H1 (cell line): Measurements from ENCODE around the gene OR4E1. TPM values are rescaled to one million over a fixed set of nuclear protein-coding genes. Genes with fewer than 3 reads are reported as not detected.

Experiments used
- CTCF ChIA-PET: fragments of 300-600 bp; sonication (Branson Sonifier 250); formaldehyde crosslinking; loops from one replicate; lab custom pipeline; 2021; ENCODE audit not compliant: partially characterized antibody; lab: Charles Lee
- POLR2A ChIA-PET: fragments of 300-600 bp; sonication (Branson Sonifier 250); formaldehyde crosslinking; loops from one replicate; lab custom pipeline; 2021; ENCODE audit warnings: inconsistent platforms; ENCODE audit not compliant: partially characterized antibody; lab: Charles Lee
- DNase-seq, 2 experiments: peaks; one replicate each; pipeline versions ENCODE4 v3.0.0 to v3.0.0-alpha.2; 2010 to 2022; ENCODE audit warnings: low spot score in 2 of 2, low read depth in 1 of 2, mixed read lengths in 1 of 2
- FAIRE-seq: peaks from 2 replicates; lab custom pipeline; 2011; peaks lifted over from hg19 to GRCh38; lab: Jason Lieb, UNC
- H2AFZ ChIP-seq: 2 replicates; pipeline ENCODE4 v1.8.1; 2012; ENCODE audit warnings: low read length, inconsistent platforms
- H2AK5ac ChIP-seq: 2 replicates; pipeline ENCODE4 v1.6.1; 2013; ENCODE audit warnings: low read depth, low read length
- H2BK120ac ChIP-seq: replicated peaks from 2 replicates; pipeline ENCODE3; 2013; ENCODE audit warnings: low read depth, low read length, inconsistent platforms
- H2BK12ac ChIP-seq: 2 replicates; pipeline ENCODE4 v1.6.1; 2013; ENCODE audit warnings: low read depth, low read length
- H2BK15ac ChIP-seq: 2 replicates; pipeline ENCODE4 v1.6.1; 2013; ENCODE audit warnings: low read length
- H2BK20ac ChIP-seq: 2 replicates; pipeline ENCODE4 v1.6.1; 2013; ENCODE audit warnings: low read length
- H2BK5ac ChIP-seq: 2 replicates; pipeline ENCODE4 v1.6.1; 2013; ENCODE audit warnings: low read depth, low read length
- H3K14ac ChIP-seq: 2 replicates; pipeline ENCODE4 v1.6.1; 2013; ENCODE audit warnings: inconsistent platforms; ENCODE audit not compliant: insufficient read length
- H3K18ac ChIP-seq: 2 replicates; pipeline ENCODE4 v1.6.1; 2013; ENCODE audit warnings: low read length; ENCODE audit errors: extremely low read depth
- H3K23ac ChIP-seq: 2 replicates; pipeline ENCODE4 v1.6.1; 2013; ENCODE audit warnings: inconsistent platforms; ENCODE audit not compliant: insufficient read length
- H3K23me2 ChIP-seq: 2 replicates; pipeline ENCODE4 v1.6.1; 2013; ENCODE audit warnings: low read depth, low read length
- H3K27ac ChIP-seq: 2 replicates; pipeline ENCODE4 v1.6.1; 2011; ENCODE audit warnings: low read depth, low read length, inconsistent platforms
- H3K27me3 ChIP-seq, 4 experiments: replicated peaks in 1 of 4; 1 replicate in 1 of 4; 2 replicates in 3 of 4; pipeline versions ENCODE4 v1.6.1 to v1.8.1; 2011 to 2013; ENCODE audit warnings: low read length in 3 of 4, mild to moderate bottlenecking in 3 of 4, inconsistent platforms in 2 of 4, mixed read lengths in 2 of 4, moderate library complexity in 1 of 4; ENCODE audit not compliant: control insufficient read depth in 3 of 4, insufficient read depth in 3 of 4; ENCODE audit errors: extremely low read depth in 1 of 4
- H3K36me3 ChIP-seq, 4 experiments: 2 replicates each; pipeline versions ENCODE4 v1.6.1 to v1.8.1; 2011 to 2013; ENCODE audit warnings: mild to moderate bottlenecking in 4 of 4, low read length in 3 of 4, moderate library complexity in 2 of 4, control low read depth in 1 of 4, inconsistent platforms in 1 of 4; ENCODE audit not compliant: insufficient read depth in 4 of 4, control insufficient read depth in 2 of 4
- H3K4ac ChIP-seq: replicated peaks from 2 replicates; pipeline ENCODE3; 2013; ENCODE audit warnings: low read length, low read depth, mixed read lengths, inconsistent platforms; ENCODE audit not compliant: insufficient read length
- H3K4me1 ChIP-seq, 4 experiments: replicated peaks in 1 of 4; 1 replicate in 1 of 4; 2 replicates in 3 of 4; pipeline versions ENCODE4 v1.6.1 to v1.8.1; 2011 to 2013; ENCODE audit warnings: low read length in 3 of 4, inconsistent platforms in 2 of 4, mixed read lengths in 1 of 4; ENCODE audit not compliant: insufficient read depth in 4 of 4, control insufficient read depth in 3 of 4
- H3K4me2 ChIP-seq, 2 experiments: 2 replicates each; pipeline versions ENCODE4 v1.6.1 to v1.8.1; 2011 to 2013; ENCODE audit warnings: low read depth in 2 of 2, low read length in 2 of 2, control low read depth in 1 of 2, inconsistent platforms in 1 of 2, mild to moderate bottlenecking in 1 of 2; ENCODE audit not compliant: insufficient read depth in 1 of 2
- H3K4me3 ChIP-seq, 4 experiments: fragments of 200-600, 300-600 bp in 1 of 4; sonication (generic), shearing (Covaris generic), sonication (Bioruptor Twin) in 1 of 4; 2 replicates each; pipeline versions ENCODE4 v1.5.1 to v1.8.1; 2011 to 2016; ENCODE audit warnings: low read length in 4 of 4, low read depth in 3 of 4, control low read depth in 2 of 4, inconsistent platforms in 2 of 4, mild to moderate bottlenecking in 2 of 4, mixed read lengths in 1 of 4, moderate library complexity in 1 of 4; ENCODE audit not compliant: insufficient read depth in 2 of 4; ENCODE audit errors: extremely low read depth in 1 of 4
- H3K56ac ChIP-seq: replicated peaks from 2 replicates; pipeline ENCODE3; 2013; ENCODE audit warnings: low read depth, mild to moderate bottlenecking, mixed read lengths, low read length, inconsistent platforms; ENCODE audit not compliant: insufficient read length
- H3K79me1 ChIP-seq: 2 replicates; pipeline ENCODE4 v1.6.1; 2013; ENCODE audit warnings: low read depth, low read length, control low read depth
- H3K79me2 ChIP-seq, 2 experiments: 2 replicates each; pipeline versions ENCODE4 v1.6.1 to v1.8.1; 2012 to 2013; ENCODE audit warnings: low read length in 2 of 2, mild to moderate bottlenecking in 2 of 2, inconsistent platforms in 1 of 2; ENCODE audit not compliant: insufficient read depth in 2 of 2, control insufficient read depth in 1 of 2
- H3K9ac ChIP-seq, 4 experiments: replicated peaks in 1 of 4; 1 replicate in 1 of 4; 2 replicates in 3 of 4; pipeline versions ENCODE4 v1.6.1 to v1.8.1; 2011 to 2013; ENCODE audit warnings: low read depth in 3 of 4, low read length in 3 of 4, control low read depth in 2 of 4, mild to moderate bottlenecking in 2 of 4, moderate library complexity in 2 of 4, inconsistent platforms in 1 of 4; ENCODE audit errors: extremely low read depth in 1 of 4
- H3K9me3 ChIP-seq, 2 experiments: 2 replicates each; pipeline versions ENCODE4 v1.6.1 to v1.8.1; 2012 to 2013; ENCODE audit warnings: mild to moderate bottlenecking in 2 of 2, moderate library complexity in 2 of 2, control low read depth in 1 of 2, inconsistent platforms in 1 of 2, low read depth in 1 of 2, low read length in 1 of 2, mixed read lengths in 1 of 2; ENCODE audit not compliant: insufficient read depth in 2 of 2
- H4K20me1 ChIP-seq, 2 experiments: replicated peaks in 1 of 2; 2 replicates each; pipeline versions ENCODE3 to v1.8.1; 2011 to 2013; ENCODE audit warnings: inconsistent platforms in 2 of 2, low read length in 2 of 2, mild to moderate bottlenecking in 1 of 2; ENCODE audit not compliant: insufficient read depth in 2 of 2, control insufficient read depth in 1 of 2
- H4K5ac ChIP-seq: 2 replicates; pipeline ENCODE4 v1.6.1; 2013; ENCODE audit warnings: low read length, low read depth, mixed read lengths, inconsistent platforms; ENCODE audit not compliant: insufficient read length
- H4K8ac ChIP-seq: 2 replicates; pipeline ENCODE4 v1.8.0; 2013; ENCODE audit warnings: mild to moderate bottlenecking, moderate library complexity, low read length, inconsistent platforms; ENCODE audit not compliant: insufficient read depth; ENCODE audit errors: extremely low read depth
- H4K91ac ChIP-seq: replicated peaks from 2 replicates; pipeline ENCODE3; 2013; ENCODE audit warnings: low read length, mixed read lengths, inconsistent platforms; ENCODE audit not compliant: insufficient read length
- CBX5 ChIP-seq: fragments of 300-800, 300-1000 bp; sonication (generic); IDR thresholded peaks from 2 replicates; pipeline ENCODE4 v1.7.1; 2016; ENCODE audit warnings: antibody characterized with exemption, low read length, low read depth
- FOSL1 ChIP-seq: IDR thresholded peaks from 2 replicates; pipeline ENCODE4 v1.6.1; 2011; ENCODE audit warnings: mild to moderate bottlenecking, low read depth, low read length, moderate library complexity; ENCODE audit not compliant: insufficient read depth
- GABPA ChIP-seq: IDR thresholded peaks from 2 replicates; pipeline ENCODE4 v1.6.1; 2011; ENCODE audit warnings: mild to moderate bottlenecking, low read length, moderate library complexity, borderline replicate concordance; ENCODE audit not compliant: insufficient read depth
- JUN ChIP-seq: IDR thresholded peaks from 2 replicates; pipeline ENCODE4 v1.6.1; 2011; ENCODE audit warnings: low read depth, mild to moderate bottlenecking, improper control_type of control experiment, low read length
- KDM4A ChIP-seq: IDR thresholded peaks from one replicate; pipeline ENCODE4 v1.7.1; 2012; ENCODE audit warnings: low read depth, mild to moderate bottlenecking, moderate library complexity, low read length, inconsistent platforms; ENCODE audit not compliant: severe bottlenecking
- POLR2A ChIP-seq, 2 experiments: IDR thresholded peaks; 1 replicate in 1 of 2; 2 replicates in 1 of 2; pipeline ENCODE4 v1.6.1; 2011; ENCODE audit warnings: low read depth in 2 of 2, low read length in 2 of 2, mild to moderate bottlenecking in 2 of 2; ENCODE audit errors: control extremely low read depth in 1 of 2
- RXRA ChIP-seq: IDR thresholded peaks from 2 replicates; pipeline ENCODE4 v1.6.1; 2011; ENCODE audit warnings: low read depth, mild to moderate bottlenecking, low read length, moderate library complexity; ENCODE audit not compliant: insufficient read depth
- SIRT6 ChIP-seq: IDR thresholded peaks from one replicate; pipeline ENCODE4 v1.7.1; 2012; ENCODE audit warnings: low read length, inconsistent platforms
- SIX5 ChIP-seq: IDR thresholded peaks from 2 replicates; pipeline ENCODE4 v1.6.1; 2011; ENCODE audit warnings: mild to moderate bottlenecking, low read depth, low read length
- SP1 ChIP-seq: IDR thresholded peaks from 2 replicates; pipeline ENCODE4 v1.6.1; 2011; ENCODE audit warnings: low read depth, low read length
- SRF ChIP-seq: IDR thresholded peaks from 2 replicates; pipeline ENCODE4 v1.6.1; 2011; ENCODE audit warnings: mild to moderate bottlenecking, low read depth, low read length, moderate library complexity
- USF2 ChIP-seq: IDR thresholded peaks from 2 replicates; pipeline ENCODE4 v1.6.1; 2011; ENCODE audit warnings: low read length, improper control_type of control experiment
- polyA plus RNA-seq, 7 experiments: library from polyadenylated mRNA; depleted of rRNA in 3 of 7; stranded (reverse) in 5 of 7; unstranded in 2 of 7; fragments of >200 nt in 5 of 7; fragments of 200-250 nt in 2 of 7; gene quantifications; 1 replicate in 5 of 7; 2 replicates in 1 of 7; 4 replicates in 1 of 7; pipeline versions ENCODE4 v1.2.1 to v1.2.3, GENCODE V29; 2011 to 2013; ENCODE audit warnings: missing spikeins in 2 of 7, mixed read lengths in 2 of 7
- total RNA-seq: library from RNA; stranded (reverse); fragmentation: NEBNext Ultra II Directional; extraction: Animal tissue kit (Norgen Biotek cat#: 25700); gene quantifications from 2 replicates; pipeline ENCODE4 v1.2.1, GENCODE V29; 2021
- TF ChIP-seq, protein P1 (sequence below), 3 experiments: IDR thresholded peaks; 1 replicate in 2 of 3; 2 replicates in 1 of 3; pipeline versions ENCODE4 v1.5.1 to v1.6.1; 2011; ENCODE audit warnings: low read length in 3 of 3, mild to moderate bottlenecking in 3 of 3, inconsistent platforms in 2 of 3, low read depth in 1 of 3, moderate library complexity in 1 of 3; ENCODE audit not compliant: insufficient read depth in 1 of 3; ENCODE audit errors: control extremely low read depth in 1 of 3

Gene OR4E1
- total and polyA plus RNA-seq, 2 of the 8 experiments (the other 6 are each of a cell fraction or from before 2014, with no cell fraction given): not detected

GRCh38 chr14:21704338-21704737 is 30.7 kb upstream of the OR4E1 start:
- Histone ChIP-seq H2AK5ac (no peak overlapping the region), H3K14ac (no peak overlapping the region), H3K27ac (no peak overlapping the region), H2BK20ac (no peak overlapping the region), H3K9me3 (no peaks in the 10 kb centered on the region), H3K79me1 (no peaks in the 10 kb centered on the region), H3K36me3 (no peaks in the 10 kb centered on the region), H4K20me1 (no peaks in the 10 kb centered on the region), H3K56ac (no peak overlapping the region), H2BK15ac (no peak overlapping the region), H2BK5ac (no peak overlapping the region), H3K4me1 (no peaks in the 10 kb centered on the region), H3K23ac (no peak overlapping the region), H3K27me3 (no peaks in the 10 kb centered on the region), H4K5ac (no peak overlapping the region), H4K8ac (no peak overlapping the region), H2BK120ac (no peak overlapping the region), H2AFZ (no peak overlapping the region), H3K79me2 (no peaks in the 10 kb centered on the region), H3K4me3 (no peak overlapping the region), H3K23me2 (no peaks in the 10 kb centered on the region), H3K4ac (no peak overlapping the region), H3K18ac (no peak overlapping the region), H2BK12ac (no peak overlapping the region), H4K91ac (no peak overlapping the region), H3K4me2 (no peak overlapping the region), H3K9ac (no peak overlapping the region)
- ChIA-PET POLR2A (no interaction called here), CTCF (interaction anchor here (0.7 kb wide), 1 partner anchor 45 kb away, joined by 3 read pairs; no protein-coding TSS in a partner anchor)
- DNase-seq (no peak), FAIRE-seq (no peak)
- TF ChIP-seq FOSL1: no peak
- no peak for TF ChIP-seq SIRT6
- TF ChIP-seq KDM4A: no peak
- TF ChIP-seq SP1: no peak
- no peak for TF ChIP-seq USF2
- TF ChIP-seq CBX5: no peak
- no peak for TF ChIP-seq GABPA
- TF ChIP-seq RXRA: no peak
- TF ChIP-seq JUN: no peak
- no peak for TF ChIP-seq SIX5
- TF ChIP-seq, protein P1, sequence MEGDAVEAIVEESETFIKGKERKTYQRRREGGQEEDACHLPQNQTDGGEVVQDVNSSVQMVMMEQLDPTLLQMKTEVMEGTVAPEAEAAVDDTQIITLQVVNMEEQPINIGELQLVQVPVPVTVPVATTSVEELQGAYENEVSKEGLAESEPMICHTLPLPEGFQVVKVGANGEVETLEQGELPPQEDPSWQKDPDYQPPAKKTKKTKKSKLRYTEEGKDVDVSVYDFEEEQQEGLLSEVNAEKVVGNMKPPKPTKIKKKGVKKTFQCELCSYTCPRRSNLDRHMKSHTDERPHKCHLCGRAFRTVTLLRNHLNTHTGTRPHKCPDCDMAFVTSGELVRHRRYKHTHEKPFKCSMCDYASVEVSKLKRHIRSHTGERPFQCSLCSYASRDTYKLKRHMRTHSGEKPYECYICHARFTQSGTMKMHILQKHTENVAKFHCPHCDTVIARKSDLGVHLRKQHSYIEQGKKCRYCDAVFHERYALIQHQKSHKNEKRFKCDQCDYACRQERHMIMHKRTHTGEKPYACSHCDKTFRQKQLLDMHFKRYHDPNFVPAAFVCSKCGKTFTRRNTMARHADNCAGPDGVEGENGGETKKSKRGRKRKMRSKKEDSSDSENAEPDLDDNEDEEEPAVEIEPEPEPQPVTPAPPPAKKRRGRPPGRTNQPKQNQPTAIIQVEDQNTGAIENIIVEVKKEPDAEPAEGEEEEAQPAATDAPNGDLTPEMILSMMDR (IDR thresholded peaks at IDR 0.05; ENCODE audit: control extremely low read depth in 1 of 3, insufficient read depth in 1 of 3, low read depth in 1 of 3, low read length in 3 of 3): no peak
- TF ChIP-seq POLR2A (IDR thresholded peaks at IDR 0.05; ENCODE audit: control extremely low read depth in 1 of 2, low read depth in 2 of 2, low read length in 2 of 2): no peak
- TF ChIP-seq SRF: no peak
